GM21381 (cell line): Measurements from ENCODE around the gene CCL19.

Source experiments
- ATAC-seq: cut with Tn5 transposase; IDR thresholded peaks from one replicate; pipeline ENCODE4 v1.9.1; 2021; ENCODE audit warnings: mild to moderate bottlenecking, moderate library complexity; ENCODE audit not compliant: unreplicated experiment

The CCL19 gene

DNA sequence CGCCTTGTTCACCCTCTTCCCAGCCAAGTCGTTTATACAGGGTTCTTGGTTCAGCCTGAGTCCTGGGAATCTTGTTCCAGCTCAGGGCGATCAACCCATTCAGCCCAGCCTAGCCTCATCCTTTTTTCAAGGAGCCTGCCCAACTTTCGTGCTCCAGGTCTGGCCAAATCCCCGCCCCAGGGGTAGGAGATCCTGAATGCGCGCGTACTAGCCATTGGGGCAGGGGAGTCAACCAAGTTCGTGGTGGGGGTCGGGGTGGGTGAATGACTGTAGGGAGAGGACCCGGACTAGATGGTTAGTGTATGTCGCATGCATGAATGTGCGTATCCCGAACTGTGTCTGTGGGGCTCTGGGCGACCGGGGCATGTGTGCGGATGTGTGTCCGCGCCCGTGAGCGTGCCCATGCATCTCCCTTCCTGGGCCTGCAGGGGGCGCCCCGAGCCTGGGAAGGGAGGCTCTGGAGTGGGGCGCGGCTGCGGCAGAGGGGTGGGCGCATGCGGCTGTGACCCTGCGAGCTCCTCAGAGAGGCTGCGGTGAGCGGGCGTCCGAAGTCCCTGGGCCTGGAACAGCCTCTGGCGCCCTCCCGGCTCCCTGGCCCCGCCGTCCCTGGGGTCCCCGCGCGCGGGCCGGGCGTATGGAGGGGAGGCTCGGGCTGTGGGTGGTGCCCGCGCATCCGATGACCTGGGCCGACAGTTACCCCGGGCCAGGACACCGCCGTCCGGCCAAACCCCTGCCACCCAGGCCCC is 10.1 kb upstream of the CCL19 start:
- ATAC-seq = peak; percentile 71

- no peak for ATAC-seq
These were observed 3.7 kb upstream of the CCL19 start for GRCh38 chr9:34694811-34695210.

- ATAC-seq = no peak
These were observed 2.5 kb upstream of the CCL19 start for GRCh38 chr9:34693560-34693959.

DNA sequence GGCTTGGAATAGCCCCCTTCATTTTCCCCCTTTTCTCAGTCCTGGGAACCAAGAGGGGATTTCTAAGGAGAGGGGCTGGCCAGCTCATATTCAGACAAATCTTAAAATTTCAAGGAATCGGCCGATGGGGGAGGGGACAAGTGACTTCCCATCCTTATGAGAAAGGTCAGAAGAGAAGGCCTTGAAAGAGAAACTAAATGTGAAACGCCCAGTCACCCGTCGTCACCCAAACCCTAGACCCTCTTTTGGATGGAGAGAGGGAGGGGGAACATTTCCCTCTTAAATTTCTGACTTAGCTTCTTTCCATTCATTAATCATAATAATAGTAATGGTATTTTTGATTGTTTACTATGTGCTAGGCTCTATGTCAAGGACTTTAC is 850 bp upstream of the CCL19 start:
- no peak for ATAC-seq

GRCh38 chr9:34689512-34689911 is 1.6 kb downstream of the CCL19 start:
- ATAC-seq = no peak

DNA sequence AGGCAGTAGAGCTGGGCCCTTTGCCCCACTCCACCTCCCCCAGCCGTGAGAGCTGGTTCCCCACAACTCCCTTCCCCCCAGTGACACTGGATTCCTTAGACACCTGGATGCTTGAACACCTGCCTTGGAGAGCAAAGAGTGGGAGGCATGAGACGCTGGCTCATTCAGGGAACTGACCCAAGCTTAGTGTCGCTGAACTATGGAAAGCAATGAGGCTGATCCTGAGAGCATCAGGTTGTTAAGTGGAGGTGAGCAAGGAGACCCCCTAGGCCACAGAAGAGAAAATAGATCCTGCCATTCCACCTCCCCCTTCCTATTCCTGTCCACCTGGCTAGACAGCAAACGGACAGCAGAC is 2.0 kb downstream of the CCL19 start:
- no peak for ATAC-seq

GRCh38 chr9:34688329-34689115 is 2.6 kb downstream of the CCL19 start:
- no peak for ATAC-seq

DNA sequence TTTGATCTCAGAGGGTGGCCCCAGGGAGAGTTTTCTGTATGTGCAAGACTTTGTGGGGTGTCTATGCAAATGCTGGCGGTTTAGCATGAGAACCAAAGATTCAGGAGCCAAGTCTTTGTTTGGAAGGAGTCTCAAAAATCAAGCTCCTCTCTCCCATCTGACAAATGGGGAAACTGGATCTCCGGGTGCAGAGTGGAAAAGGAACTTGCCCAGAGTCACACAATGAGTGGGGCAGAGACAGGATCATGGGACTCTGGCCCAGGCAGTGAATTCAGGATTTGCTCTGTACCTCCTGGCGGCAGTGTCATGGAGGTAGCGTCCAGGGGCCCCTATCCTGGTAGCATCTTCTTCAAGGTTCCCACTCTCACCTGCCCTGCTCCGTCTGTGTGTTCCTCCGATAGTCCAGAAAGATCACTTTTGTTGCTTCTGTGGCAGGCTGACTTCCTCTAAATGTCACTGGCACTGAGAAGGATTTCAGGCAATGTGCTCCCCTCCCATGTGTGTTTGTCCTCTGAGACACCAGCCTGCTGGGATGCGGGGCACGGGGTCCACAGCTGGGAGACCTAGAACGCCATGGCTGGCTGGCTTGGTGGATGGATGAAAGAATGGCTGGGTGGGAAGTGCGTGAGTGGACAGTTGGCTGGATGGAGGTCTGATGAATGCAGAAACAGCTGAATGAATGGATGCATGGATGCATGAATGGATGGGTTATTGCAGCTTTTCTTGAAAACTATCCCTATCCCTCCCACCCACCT is 3.6 kb downstream of the CCL19 start:
- no peak for ATAC-seq

DNA sequence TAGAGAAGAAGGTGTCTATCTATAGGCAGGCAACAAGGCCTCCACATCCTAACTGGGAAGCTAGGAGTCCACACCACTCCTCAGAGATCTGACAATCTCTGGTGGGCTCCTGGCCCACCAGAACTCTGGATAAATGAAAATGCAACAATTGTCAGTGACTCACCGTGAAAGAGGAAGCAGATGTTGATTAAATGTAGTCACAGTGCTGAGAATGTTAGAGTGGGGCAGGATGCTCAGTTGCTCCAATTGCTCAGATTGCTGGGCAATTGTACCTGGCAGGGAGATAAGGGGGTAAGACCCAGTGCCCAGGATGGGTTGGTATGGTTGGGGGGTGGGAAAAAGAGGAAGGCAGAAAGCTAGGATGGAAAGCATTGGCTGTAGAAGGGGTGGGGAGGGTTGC is 4.3 kb downstream of the CCL19 start:
- ATAC-seq = no peak

- ATAC-seq = no peak
These were observed 4.8 kb downstream of the CCL19 start for GRCh38 chr9:34686231-34686630.

DNA sequence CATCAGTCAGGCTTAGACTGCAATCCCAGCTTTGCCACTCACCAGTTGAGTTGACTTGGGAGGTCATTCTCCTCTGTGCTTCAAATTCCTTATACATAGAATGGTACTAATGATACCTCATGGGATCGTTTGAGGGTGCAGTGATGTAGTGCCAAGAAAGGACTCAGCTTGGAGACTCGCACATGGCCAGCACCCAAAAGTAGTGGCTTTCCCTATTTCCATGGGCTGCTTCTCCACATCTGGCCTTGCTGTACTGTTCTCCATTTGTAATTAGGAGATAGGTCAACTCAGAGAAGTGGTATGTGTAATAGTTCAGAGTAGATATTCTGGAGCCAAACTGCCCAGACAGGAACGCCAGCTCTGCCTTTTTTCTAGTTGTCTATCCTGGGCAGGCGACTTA is 5.5 kb downstream of the CCL19 start:
- no peak for ATAC-seq

DNA sequence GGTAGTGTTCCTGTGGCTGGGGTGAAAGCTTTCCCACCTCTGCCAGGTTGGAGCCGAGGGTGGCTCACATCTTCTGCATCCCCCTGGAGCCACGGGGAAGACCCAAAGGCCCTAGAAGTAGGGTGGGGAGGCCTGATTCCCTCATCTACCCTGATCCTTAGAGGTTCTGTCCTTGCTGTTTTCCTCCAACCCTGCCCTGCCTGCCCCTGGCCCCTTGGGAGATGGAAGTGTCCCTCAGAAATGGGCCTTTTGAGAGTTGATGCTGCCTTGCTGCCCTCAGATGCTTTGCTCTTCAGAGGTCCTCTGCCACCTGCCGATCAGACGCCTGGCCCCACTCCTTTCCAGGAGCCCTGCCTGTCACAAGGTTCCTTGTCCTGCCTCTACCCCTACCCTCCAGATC is 6.3 kb downstream of the CCL19 start:
- ATAC-seq = no peak

DNA sequence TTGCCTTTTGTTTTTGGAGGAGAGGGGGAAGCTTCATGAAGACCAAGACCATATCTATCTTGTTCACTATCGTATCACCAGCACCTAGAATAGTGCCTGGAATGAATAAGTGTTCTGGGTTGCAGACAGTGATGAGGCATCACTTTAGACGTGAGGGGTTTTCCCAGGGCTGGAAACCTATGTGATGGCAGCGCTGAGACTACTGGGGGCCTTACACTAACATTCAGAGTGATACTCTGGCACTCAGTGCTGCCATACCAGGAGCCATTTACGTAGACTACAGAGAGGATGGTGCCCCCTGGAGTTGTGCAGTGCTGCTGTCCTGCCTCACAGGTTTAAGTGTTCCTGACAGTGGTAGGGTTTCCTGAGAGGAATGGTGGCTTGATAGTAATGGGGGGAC is 6.9 kb downstream of the CCL19 start:
- no peak for ATAC-seq

GRCh38 chr9:34675869-34676268 is 15.2 kb downstream of the CCL19 start:
- no peak for ATAC-seq

DNA sequence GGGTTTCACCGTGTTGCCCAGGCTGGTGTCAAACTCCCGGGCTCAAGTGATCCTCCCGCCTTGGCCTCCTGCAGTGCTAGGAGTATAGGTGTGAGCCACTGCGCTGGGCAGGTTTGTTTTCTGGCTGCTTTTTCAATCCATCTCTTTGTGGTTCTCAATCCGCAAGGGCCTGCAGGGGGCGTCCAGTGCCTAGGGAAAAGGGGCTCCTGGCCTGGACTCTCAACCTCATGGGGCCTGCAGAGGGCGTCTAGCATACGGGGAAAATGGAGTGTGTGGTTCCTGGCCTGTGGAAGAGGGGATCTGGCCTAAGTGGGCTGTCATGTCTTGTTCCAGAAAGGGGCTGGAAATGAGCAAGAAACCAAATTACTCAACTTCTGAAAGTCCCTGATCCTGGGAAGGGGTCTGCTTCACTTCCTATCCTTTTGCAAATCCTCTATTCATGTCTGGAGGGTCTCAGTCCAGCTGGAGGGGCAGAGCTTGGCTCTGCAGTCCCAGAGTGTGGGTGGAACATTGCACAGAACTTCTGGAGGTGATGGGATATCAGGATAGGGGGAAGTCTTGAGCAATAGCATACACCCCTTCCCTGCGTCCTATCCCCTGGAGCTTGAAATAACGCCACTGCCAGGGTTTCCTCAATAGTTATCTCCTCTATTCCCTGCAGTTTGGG is 15.9 kb downstream of the CCL19 start:
- no peak for ATAC-seq

DNA sequence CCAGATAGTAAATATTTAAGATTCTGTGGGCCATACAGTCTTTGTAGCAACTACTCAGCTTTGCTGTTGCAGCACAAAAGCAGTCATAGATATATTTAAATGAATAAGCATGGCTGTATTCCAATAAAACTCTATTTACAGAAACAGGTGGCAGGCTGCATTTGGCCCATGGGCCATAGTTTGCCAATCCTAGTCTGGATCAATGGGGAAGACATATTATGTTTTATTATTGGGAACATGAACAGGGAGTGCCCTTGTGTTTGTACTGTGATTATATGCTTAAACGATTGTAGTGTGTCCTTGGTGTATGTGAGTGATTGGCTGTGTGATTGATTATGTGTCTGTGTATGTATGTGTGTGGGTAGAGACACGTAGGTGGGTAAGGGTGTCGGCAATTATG is 16.6 kb downstream of the CCL19 start:
- ATAC-seq = no peak

- ATAC-seq = no peak
These were observed 19.8 kb downstream of the CCL19 start for GRCh38 chr9:34671307-34671706.

GRCh38 chr9:34669809-34670562 is 21.1 kb downstream of the CCL19 start:
- ATAC-seq = no peak

GRCh38 chr9:34665381-34666250 is 25.5 kb downstream of the CCL19 start:
- ATAC-seq = peak; percentile 62

- ATAC-seq = no peak
These were observed 26.1 kb downstream of the CCL19 start for GRCh38 chr9:34665067-34665380.
